ENCODE measurements around the gene TEAD3.
"Not testable (repeated sequence)": the region's sequence is repeated elsewhere in the genome, so short reads cannot be mapped to it uniquely, and the experiment has no call there.

The TEAD3 gene

DNA sequence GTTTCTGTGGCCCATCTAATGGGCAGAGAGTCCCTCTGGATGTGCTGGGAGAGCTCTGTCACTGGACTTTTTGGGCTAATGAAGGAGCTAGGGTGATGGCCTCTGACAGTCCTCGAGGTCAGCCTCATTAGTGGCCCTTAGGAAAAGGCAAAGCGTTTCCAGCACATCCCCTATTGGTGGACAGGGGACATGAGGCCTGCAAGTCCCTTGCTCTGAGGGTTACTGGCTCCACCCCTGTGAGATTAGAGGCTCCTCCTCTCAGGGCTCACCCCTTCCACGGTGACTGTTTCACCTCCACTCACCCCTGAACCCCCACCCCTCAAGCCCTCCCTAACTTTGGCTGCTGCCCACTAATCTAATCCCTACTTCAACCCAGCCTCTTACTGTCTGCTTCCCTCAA lies 57.6 kb downstream of the TEAD3 start:
- Histone ChIP-seq H3K9ac (no peak overlapping the region), H2AFZ (ENCODE audit: low read depth) (no peak overlapping the region), H3K27me3 (ENCODE audit: insufficient read depth, low read depth) (no peaks in the 10 kb centered on the region), H3K4me1 (ENCODE audit: low read depth, poor library complexity, severe bottlenecking) (no peaks in the 10 kb centered on the region), H3K4me2 (no peak overlapping the region), H3K4me3 (IDR thresholded peaks at IDR 0.05; ENCODE audit: insufficient read depth, low read depth, low read length) (no peak overlapping the region), H3K36me3 (ENCODE audit: insufficient read depth) (no peaks in the 10 kb centered on the region), H3K27ac (no peak overlapping the region), H3K79me2 (ENCODE audit: insufficient read depth, low read depth) (no peaks in the 10 kb centered on the region), H4K20me1 (ENCODE audit: insufficient read depth) (no peaks in the 10 kb centered on the region)
- TF ChIP-seq, protein P1, sequence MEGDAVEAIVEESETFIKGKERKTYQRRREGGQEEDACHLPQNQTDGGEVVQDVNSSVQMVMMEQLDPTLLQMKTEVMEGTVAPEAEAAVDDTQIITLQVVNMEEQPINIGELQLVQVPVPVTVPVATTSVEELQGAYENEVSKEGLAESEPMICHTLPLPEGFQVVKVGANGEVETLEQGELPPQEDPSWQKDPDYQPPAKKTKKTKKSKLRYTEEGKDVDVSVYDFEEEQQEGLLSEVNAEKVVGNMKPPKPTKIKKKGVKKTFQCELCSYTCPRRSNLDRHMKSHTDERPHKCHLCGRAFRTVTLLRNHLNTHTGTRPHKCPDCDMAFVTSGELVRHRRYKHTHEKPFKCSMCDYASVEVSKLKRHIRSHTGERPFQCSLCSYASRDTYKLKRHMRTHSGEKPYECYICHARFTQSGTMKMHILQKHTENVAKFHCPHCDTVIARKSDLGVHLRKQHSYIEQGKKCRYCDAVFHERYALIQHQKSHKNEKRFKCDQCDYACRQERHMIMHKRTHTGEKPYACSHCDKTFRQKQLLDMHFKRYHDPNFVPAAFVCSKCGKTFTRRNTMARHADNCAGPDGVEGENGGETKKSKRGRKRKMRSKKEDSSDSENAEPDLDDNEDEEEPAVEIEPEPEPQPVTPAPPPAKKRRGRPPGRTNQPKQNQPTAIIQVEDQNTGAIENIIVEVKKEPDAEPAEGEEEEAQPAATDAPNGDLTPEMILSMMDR (conservative IDR thresholded peaks at IDR 0.05; ENCODE audit: low read depth, low read length): no peak

DNA sequence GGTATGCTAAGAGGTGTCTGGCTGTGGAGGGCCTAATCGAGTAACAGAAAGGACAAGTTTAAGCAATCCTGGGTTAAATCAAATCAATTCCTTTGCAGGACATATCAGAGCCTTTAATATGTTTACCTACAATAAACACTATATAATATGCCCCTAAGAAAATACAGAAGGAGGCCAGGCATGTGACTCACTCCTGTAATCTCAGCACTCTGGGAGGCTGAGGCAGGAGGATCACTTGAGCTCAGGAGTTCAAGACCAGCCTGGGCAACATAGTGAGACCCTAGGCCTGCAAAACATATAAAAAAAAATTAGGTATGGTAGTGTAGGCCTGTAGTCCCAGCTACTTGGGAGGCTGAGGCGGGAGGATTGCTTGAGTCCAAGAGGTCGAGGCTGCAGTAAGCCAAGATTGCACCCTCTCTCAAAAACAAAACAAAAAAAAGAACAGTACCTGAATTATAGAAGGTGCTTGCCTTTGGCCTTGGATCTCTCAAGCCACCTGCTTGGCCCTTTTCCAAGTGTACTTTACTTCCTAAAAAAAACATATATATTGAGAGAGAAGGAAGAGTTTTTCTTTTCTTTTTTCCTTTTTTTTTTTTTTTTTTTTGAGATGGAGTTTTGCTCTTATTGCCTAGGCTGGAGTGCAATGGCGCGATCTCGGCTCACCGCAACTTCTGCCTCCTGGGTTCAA lies 58.4 kb downstream of the TEAD3 start:
- not testable (repeated sequence) for H3K9ac ChIP-seq; H3K27ac ChIP-seq; H3K4me2 ChIP-seq; H3K27me3 ChIP-seq (ENCODE audit: insufficient read depth, low read depth); H3K4me1 ChIP-seq (ENCODE audit: low read depth, poor library complexity, severe bottlenecking); H4K20me1 ChIP-seq (ENCODE audit: insufficient read depth); H3K36me3 ChIP-seq (ENCODE audit: insufficient read depth); H2AFZ ChIP-seq (ENCODE audit: low read depth); H3K79me2 ChIP-seq (ENCODE audit: insufficient read depth, low read depth); H3K4me3 ChIP-seq (IDR thresholded peaks at IDR 0.05; ENCODE audit: insufficient read depth, low read depth, low read length)

DNA sequence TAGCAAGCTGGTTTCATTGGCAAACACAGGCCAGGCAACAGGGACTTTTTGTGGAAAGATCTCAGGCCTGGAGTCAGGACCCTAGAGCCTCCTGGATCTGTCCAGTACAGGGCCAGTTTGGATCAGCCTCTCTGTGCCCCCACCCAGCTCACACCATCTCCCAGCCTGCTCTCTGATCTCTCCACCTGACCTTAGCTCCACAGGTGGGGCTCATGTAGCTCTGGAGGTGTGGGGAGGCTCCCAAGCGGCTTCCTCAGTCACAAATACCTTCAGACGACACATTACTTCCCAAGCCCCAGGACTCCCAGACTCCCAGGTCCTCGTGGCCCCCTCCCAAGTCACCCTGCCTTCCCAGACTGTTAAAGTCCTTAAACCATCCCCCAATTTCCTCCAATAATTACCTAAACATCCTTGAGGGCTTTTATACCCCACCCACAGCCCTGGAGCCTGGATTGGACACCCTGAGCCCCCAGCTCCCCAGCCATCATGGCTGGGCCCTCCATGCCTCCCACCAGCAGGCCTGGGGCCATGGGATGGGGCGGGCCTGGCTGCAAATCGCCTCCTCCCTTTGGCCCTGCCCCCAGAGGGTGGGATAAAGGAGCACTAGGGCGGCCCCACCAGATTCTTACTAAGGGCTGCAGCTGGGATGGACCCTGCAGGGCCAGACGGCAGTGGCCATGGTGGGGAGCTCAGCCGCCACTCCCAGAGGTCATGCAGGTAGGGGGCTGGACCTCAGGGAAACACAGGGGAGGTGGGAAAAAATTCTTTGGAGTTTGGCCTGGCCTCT lies 60.6 kb downstream of the TEAD3 start:
- H3K79me2 ChIP-seq (ENCODE audit: insufficient read depth, low read depth): no peaks in the 10 kb centered on the region
- H3K4me2 ChIP-seq: no peak overlapping the region
- H3K36me3 ChIP-seq (ENCODE audit: insufficient read depth): no peaks in the 10 kb centered on the region
- no peak overlapping the region for H3K4me3 ChIP-seq (IDR thresholded peaks at IDR 0.05; ENCODE audit: insufficient read depth, low read depth, low read length)
- H3K4me1 ChIP-seq (ENCODE audit: low read depth, poor library complexity, severe bottlenecking): no peaks in the 10 kb centered on the region
- H3K27me3 ChIP-seq (ENCODE audit: insufficient read depth, low read depth): no peaks in the 10 kb centered on the region
- H3K9ac ChIP-seq: no peak overlapping the region
- no peaks in the 10 kb centered on the region for H4K20me1 ChIP-seq (ENCODE audit: insufficient read depth)
- H3K27ac ChIP-seq: no peak overlapping the region
- H2AFZ ChIP-seq (ENCODE audit: low read depth): no peak overlapping the region
- TF ChIP-seq, protein P1 (conservative IDR thresholded peaks at IDR 0.05; ENCODE audit: low read depth, low read length): no peak

DNA sequence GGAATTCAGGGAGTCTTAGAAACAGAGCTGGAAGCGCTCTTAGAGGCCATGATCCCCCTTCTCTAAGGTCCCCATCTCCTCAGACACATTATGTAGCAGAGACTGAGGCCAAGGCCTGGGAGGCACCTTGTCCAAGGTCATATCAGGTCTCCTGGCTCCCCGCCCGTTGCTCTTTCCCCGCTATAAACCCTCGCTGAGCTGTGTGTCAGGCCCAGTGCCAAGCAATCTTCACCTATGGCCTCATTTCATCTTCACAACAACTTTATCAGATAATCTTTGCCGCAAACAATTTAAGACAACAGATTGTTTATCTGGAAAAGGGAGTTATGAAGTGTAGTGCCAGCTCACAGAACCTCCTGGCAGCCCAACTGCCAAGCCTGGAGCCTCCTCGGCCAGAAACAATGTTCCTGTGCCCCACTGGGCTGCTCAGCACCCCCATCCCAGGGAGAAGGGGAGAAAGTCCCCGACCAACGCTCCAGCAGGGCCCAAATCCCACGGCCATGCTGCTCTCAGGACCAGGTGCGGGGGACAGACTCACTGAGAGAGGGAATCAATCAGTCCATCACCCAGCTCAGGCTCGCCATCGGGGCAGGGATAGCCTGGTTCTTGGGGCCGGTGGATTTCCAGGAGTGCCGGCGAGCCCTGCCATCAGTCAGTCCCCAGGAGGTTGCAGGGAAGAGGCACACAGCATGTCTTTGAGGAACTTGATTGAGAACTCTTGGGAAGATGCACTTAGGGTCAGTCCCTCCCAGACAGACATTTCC lies 61.6 kb downstream of the TEAD3 start:
- Histone ChIP-seq H3K4me3 (IDR thresholded peaks at IDR 0.05; ENCODE audit: insufficient read depth, low read depth, low read length) (no peak overlapping the region), H3K4me1 (ENCODE audit: low read depth, poor library complexity, severe bottlenecking) (no peaks in the 10 kb centered on the region), H3K79me2 (ENCODE audit: insufficient read depth, low read depth) (no peaks in the 10 kb centered on the region), H2AFZ (ENCODE audit: low read depth) (no peak overlapping the region), H3K27me3 (ENCODE audit: insufficient read depth, low read depth) (no peaks in the 10 kb centered on the region), H3K9ac (no peak overlapping the region), H3K4me2 (no peak overlapping the region), H3K36me3 (ENCODE audit: insufficient read depth) (no peaks in the 10 kb centered on the region), H3K27ac (no peak overlapping the region), H4K20me1 (ENCODE audit: insufficient read depth) (no peaks in the 10 kb centered on the region)
- TF ChIP-seq, protein P1 (conservative IDR thresholded peaks at IDR 0.05; ENCODE audit: low read depth, low read length): no peak

DNA sequence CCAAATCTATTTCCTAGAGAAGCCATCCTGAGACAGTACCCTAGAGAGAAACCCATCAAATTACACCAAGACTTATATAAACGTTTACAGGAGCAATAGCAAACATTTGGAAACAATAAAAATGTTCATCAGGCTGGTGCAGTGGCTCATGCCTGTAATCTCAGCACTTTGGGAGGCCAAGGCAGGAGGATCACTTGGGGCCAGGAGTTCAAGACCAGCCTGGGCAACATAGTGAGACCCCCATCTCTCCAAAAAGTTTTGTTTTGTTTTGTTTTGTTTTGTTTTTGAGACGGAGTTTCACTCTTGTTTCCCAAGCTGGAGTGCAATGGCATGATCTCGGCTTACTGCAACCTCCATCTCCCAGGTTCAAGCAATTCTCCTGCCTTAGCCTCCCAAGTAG lies 64.2 kb downstream of the TEAD3 start:
- H3K4me2 ChIP-seq; H3K4me3 ChIP-seq (IDR thresholded peaks at IDR 0.05; ENCODE audit: insufficient read depth, low read depth, low read length); H4K20me1 ChIP-seq (ENCODE audit: insufficient read depth); H3K27me3 ChIP-seq (ENCODE audit: insufficient read depth, low read depth); H2AFZ ChIP-seq (ENCODE audit: low read depth); H3K79me2 ChIP-seq (ENCODE audit: insufficient read depth, low read depth); H3K4me1 ChIP-seq (ENCODE audit: low read depth, poor library complexity, severe bottlenecking); H3K9ac ChIP-seq; H3K27ac ChIP-seq; H3K36me3 ChIP-seq (ENCODE audit: insufficient read depth): not testable (repeated sequence)

All from KMS-11 (cell line).